ENCODE results near the gene SLC26A3. TPM values are rescaled to one million over a fixed set of nuclear protein-coding genes. Genes with fewer than 3 reads are reported as not detected.
"Not testable (repeated sequence)": the region's sequence is repeated elsewhere in the genome, so short reads cannot be mapped to it uniquely, and the experiment has no call there.

SLC26A3 gene
- total RNA-seq (2014; rRNA removed; shearing (Covaris generic)) (not detected in 2 replicates), polyA plus RNA-seq (2016; fragmentation: Nextera tagmentation; extraction: Ambion mirVana) (not detected in 2 replicates)

GRCh38 chr7:107803009-107803610 is at the start of gene SLC26A3:
Gene SLC26A3 (minus strand): TSS chr7:107803223. CDS start chr7:107794509, 8,714 bp downstream.
- Histone ChIP-seq H3K4me3 (no peak within 1 kb of the TSS), H3K27me3 (replicated peaks; ENCODE audit: insufficient read depth) (peaks cover 16% of the 10 kb centered on the region), H3K36me3 (ENCODE audit: low read depth) (no peaks in the 10 kb centered on the region), H3K79me2 (ENCODE audit: insufficient read depth) (no peaks in the 10 kb centered on the region), H2AFZ (no peak within 1 kb of the TSS), H3K27ac (no peak within 1 kb of the TSS), H3K4me1 (ENCODE audit: insufficient read depth) (no peaks in the 10 kb centered on the region), H3K4me2 (ENCODE audit: unreplicated experiment) (no peak within 1 kb of the TSS), H3K9ac (no peak within 1 kb of the TSS), H3K9me3 (ENCODE audit: low read depth) (no peaks in the 10 kb centered on the region), H3K9me2 (ENCODE audit: insufficient read depth) (no peaks in the 10 kb centered on the region), H3F3A (ENCODE audit: insufficient read depth) (no peaks in the 10 kb centered on the region), H4K20me1 (ENCODE audit: insufficient read depth) (no peaks in the 10 kb centered on the region)
- 22 to 46% methylated on average over 2 of the region's 2 CpGs for WGBS, 2 experiments (ENCODE audit: low coverage in 1 of 2, low lambda C conversion rate in 2 of 2, missing lambda C conversion rate in 2 of 2)
- DNase-seq, result no peak
- no peak for TF ChIP-seq EZH2 (IDR thresholded peaks at IDR 0.05; ENCODE audit: insufficient read depth, poor library complexity, severe bottlenecking)
- TF ChIP-seq EZH2phosphoT487 (IDR thresholded peaks at IDR 0.05; ENCODE audit: insufficient read depth, low read depth), result no peak
- in situ Hi-C loops (cut with MboI), result no loop called here

GRCh38 chr7:107850643-107851042 is 47.6 kb upstream of the SLC26A3 start:
- H3K36me3 ChIP-seq (ENCODE audit: low read depth), result no peaks in the 10 kb centered on the region
- no peaks in the 10 kb centered on the region for H3K79me2 ChIP-seq (ENCODE audit: insufficient read depth)
- H3K27ac ChIP-seq, result no peak overlapping the region
- no peaks in the 10 kb centered on the region; the same call in 1 of the 2 replicates for H3K4me1 ChIP-seq (ENCODE audit: insufficient read depth)
- H3K4me2 ChIP-seq (ENCODE audit: unreplicated experiment), result no peak overlapping the region
- H2AFZ ChIP-seq, result no peak overlapping the region
- in situ Hi-C loops (cut with MboI), result loop anchor here (25.0 kb wide), 1 partner anchor 388 kb away; the partner anchor contains the start of gene GPR22
- WGBS, 2 experiments (ENCODE audit: low coverage in 1 of 2, low lambda C conversion rate in 2 of 2, missing lambda C conversion rate in 2 of 2), result 0% methylated on average over 1 of the region's 1 CpG
- H3K27me3 ChIP-seq (replicated peaks; ENCODE audit: insufficient read depth), result no peaks in the 10 kb centered on the region; the same call in 1 of the 2 replicates
- H3K4me3 ChIP-seq, result no peak overlapping the region
- peak; percentile 19 for DNase-seq
- no peaks in the 10 kb centered on the region for H3K9me2 ChIP-seq (ENCODE audit: insufficient read depth)
- H3K9ac ChIP-seq, result no peak overlapping the region
- no peaks in the 10 kb centered on the region for H3F3A ChIP-seq (ENCODE audit: insufficient read depth)
- TF ChIP-seq EZH2phosphoT487 (IDR thresholded peaks at IDR 0.05; ENCODE audit: insufficient read depth, low read depth), result no peak
- TF ChIP-seq EZH2 (IDR thresholded peaks at IDR 0.05; ENCODE audit: insufficient read depth, poor library complexity, severe bottlenecking), result no peak
- H3K9me3 ChIP-seq (ENCODE audit: low read depth), result no peaks in the 10 kb centered on the region
- no peaks in the 10 kb centered on the region for H4K20me1 ChIP-seq (ENCODE audit: insufficient read depth)

GRCh38 chr7:107850216-107850615 is 47.2 kb upstream of the SLC26A3 start:
- TF ChIP-seq EZH2phosphoT487 (IDR thresholded peaks at IDR 0.05; ENCODE audit: insufficient read depth, low read depth) (no peak), EZH2 (IDR thresholded peaks at IDR 0.05; ENCODE audit: insufficient read depth, poor library complexity, severe bottlenecking) (no peak)
- no peaks in the 10 kb centered on the region for H3K9me3 ChIP-seq (ENCODE audit: low read depth)
- H3K9ac ChIP-seq, result no peak overlapping the region
- no peaks in the 10 kb centered on the region for H4K20me1 ChIP-seq (ENCODE audit: insufficient read depth)
- no peaks in the 10 kb centered on the region; the same call in 1 of the 2 replicates for H3K4me1 ChIP-seq (ENCODE audit: insufficient read depth)
- in situ Hi-C loops (cut with MboI), result loop anchor here (25.0 kb wide), 1 partner anchor 388 kb away; the partner anchor contains the start of gene GPR22
- no peak overlapping the region for H2AFZ ChIP-seq
- DNase-seq, result no peak
- H3K36me3 ChIP-seq (ENCODE audit: low read depth), result no peaks in the 10 kb centered on the region
- no peaks in the 10 kb centered on the region for H3F3A ChIP-seq (ENCODE audit: insufficient read depth)
- H3K9me2 ChIP-seq (ENCODE audit: insufficient read depth), result no peaks in the 10 kb centered on the region
- no peak overlapping the region for H3K4me2 ChIP-seq (ENCODE audit: unreplicated experiment)
- H3K27ac ChIP-seq, result no peak overlapping the region
- 54 to 65% methylated on average over 3 to 4 of the region's 4 CpGs for WGBS, 2 experiments (ENCODE audit: low coverage in 1 of 2, low lambda C conversion rate in 2 of 2, missing lambda C conversion rate in 2 of 2)
- H3K4me3 ChIP-seq, result no peak overlapping the region
- H3K27me3 ChIP-seq (replicated peaks; ENCODE audit: insufficient read depth), result no peaks in the 10 kb centered on the region; the same call in 1 of the 2 replicates
- H3K79me2 ChIP-seq (ENCODE audit: insufficient read depth), result no peaks in the 10 kb centered on the region

GRCh38 chr7:107848211-107848610 is 45.2 kb upstream of the SLC26A3 start:
- DNase-seq; H3K79me2 ChIP-seq (ENCODE audit: insufficient read depth); H3F3A ChIP-seq (ENCODE audit: insufficient read depth); H3K4me3 ChIP-seq; H3K4me1 ChIP-seq (ENCODE audit: insufficient read depth); H3K9me3 ChIP-seq (ENCODE audit: low read depth); H3K27me3 ChIP-seq (replicated peaks; ENCODE audit: insufficient read depth); in situ Hi-C loops (cut with MboI); H3K4me2 ChIP-seq (ENCODE audit: unreplicated experiment); H2AFZ ChIP-seq; H3K36me3 ChIP-seq (ENCODE audit: low read depth); H3K27ac ChIP-seq; H3K9ac ChIP-seq; H4K20me1 ChIP-seq (ENCODE audit: insufficient read depth); H3K9me2 ChIP-seq (ENCODE audit: insufficient read depth): not testable (repeated sequence)
- WGBS, 2 experiments (ENCODE audit: low coverage in 1 of 2, low lambda C conversion rate in 2 of 2, missing lambda C conversion rate in 2 of 2), result 87 to 89% methylated on average over 3 to 23 of the region's 31 CpGs

- H3K27ac ChIP-seq; H3K9me2 ChIP-seq (ENCODE audit: insufficient read depth); H3K4me2 ChIP-seq (ENCODE audit: unreplicated experiment); H3K36me3 ChIP-seq (ENCODE audit: low read depth); in situ Hi-C loops (cut with MboI); H2AFZ ChIP-seq; H4K20me1 ChIP-seq (ENCODE audit: insufficient read depth); H3K4me3 ChIP-seq; H3K9ac ChIP-seq; DNase-seq; H3K79me2 ChIP-seq (ENCODE audit: insufficient read depth); H3K27me3 ChIP-seq (replicated peaks; ENCODE audit: insufficient read depth); H3K9me3 ChIP-seq (ENCODE audit: low read depth); H3K4me1 ChIP-seq (ENCODE audit: insufficient read depth); H3F3A ChIP-seq (ENCODE audit: insufficient read depth): not testable (repeated sequence)
- 72% methylated on average over 9 of the region's 20 CpGs; no CpG with 5 or more reads in 1 of the 2 experiments for WGBS, 2 experiments (ENCODE audit: low coverage in 1 of 2, low lambda C conversion rate in 2 of 2, missing lambda C conversion rate in 2 of 2)
Measured at GRCh38 chr7:107847836-107848175, 44.8 kb upstream of the SLC26A3 start.

All from GM23248 (cell line).